ENCODE data around the gene SEL1L3. TPM values are rescaled to one million over a fixed set of nuclear protein-coding genes. Genes with fewer than 3 reads are reported as not detected.

Gene SEL1L3
- total and polyA plus RNA-seq, 9 of the 15 experiments (the other 6 are each of a cell fraction or from before 2014, with no cell fraction given): 10.0 to 44.3 (median 21.6) TPM

GRCh38 chr4:25896776-25897539 lies 34.2 kb upstream of the SEL1L3 start:
- Histone ChIP-seq H3K4me2 (ENCODE audit: insufficient read depth, low read length) (no peak overlapping the region), H3K27me3 (ENCODE audit: control insufficient read depth in 2 of 2, insufficient read depth in 2 of 2, low read length in 2 of 2) (peaks cover 28 to 37% of the 10 kb centered on the region in 2 experiments), H3K4me1 (replicated peaks in 1 of 2; ENCODE audit: control insufficient read depth in 2 of 2, insufficient read depth in 2 of 2, low read length in 2 of 2) (no peaks in the 10 kb centered on the region), H4K20me1 (replicated peaks; ENCODE audit: control insufficient read depth, insufficient read depth, low read length) (0 out of 2 replicates have a peak, but pooled peaks cover 3% of the 10 kb centered on the region), H3K4me3 (no peak overlapping the region), H3K36me3 (ENCODE audit: control insufficient read depth, insufficient read depth, low read length) (no peaks in the 10 kb centered on the region), H3K9ac (ENCODE audit: insufficient read depth in 1 of 2, low read depth in 2 of 2, low read length in 2 of 2) (no peak overlapping the region), H2AFZ (ENCODE audit: low read depth, low read length) (no peak overlapping the region), H3K79me2 (ENCODE audit: control insufficient read depth, insufficient read depth, low read length) (no peaks in the 10 kb centered on the region), H3K27ac (ENCODE audit: extremely low read depth, low read depth, low read length) (no peak overlapping the region), H3K9me1 (ENCODE audit: control insufficient read depth, insufficient read depth, low read length) (no peaks in the 10 kb centered on the region), H3K9me3 (replicated peaks; ENCODE audit: control insufficient read depth, insufficient read depth, low read depth, low read length) (no peaks in the 10 kb centered on the region)
- 2% methylated on average over 5 of the region's 5 CpGs for WGBS (ENCODE audit: insufficient coverage, low coverage, missing lambda C conversion rate)
- CTCF ChIA-PET (ENCODE audit: low intra/inter-chr PET ratio): no interaction called here
- ATAC-seq: no peak
- DNase-seq (ENCODE audit: extremely low read depth in 1 of 4, low spot score in 3 of 4): no peak
- POLR2A ChIA-PET: interaction anchor here (0.7 kb wide), 1 partner anchor 13 kb away, joined by 4 read pairs; no protein-coding TSS in a partner anchor
- intact Hi-C loops (cut with micrococcal nuclease) (no loop called here), in situ Hi-C loops (cut with MboI) (no loop called here)
- no peak for FAIRE-seq
- no TSS peak for BruUV-seq (replicated peaks)
- no peak for TF ChIP-seq KAT7 (CRISPR knock-in tag; IDR thresholded peaks at IDR 0.05; ENCODE audit: borderline replicate concordance)
- TF ChIP-seq U2AF1 (optimal IDR thresholded peaks at IDR 0.05; ENCODE audit: low read depth, low read length): no peak
- no peak for TF ChIP-seq ZSCAN32 (CRISPR knock-in tag; IDR thresholded peaks at IDR 0.05)
- TF ChIP-seq RAD21 (CRISPR knock-in tag; conservative IDR thresholded peaks at IDR 0.05 in 1 of 2, IDR thresholded peaks at IDR 0.05 in 1 of 2): no peak
- no peak for TF ChIP-seq MBD2 (IDR thresholded peaks at IDR 0.05; ENCODE audit: borderline replicate concordance, low read depth)
- no peak for TF ChIP-seq XRCC5 (IDR thresholded peaks at IDR 0.05; ENCODE audit: low read depth, low read length)
- TF ChIP-seq ZNF589 (CRISPR knock-in tag; IDR thresholded peaks at IDR 0.05; ENCODE audit: low read depth): no peak
- no peak for TF ChIP-seq MLLT1 (IDR thresholded peaks at IDR 0.05)
- TF ChIP-seq GTF2F1 (IDR thresholded peaks at IDR 0.05; ENCODE audit: low read depth, low read length): no peak
- TF ChIP-seq MLX (CRISPR knock-in tag; conservative IDR thresholded peaks at IDR 0.05): no peak
- no peak for TF ChIP-seq HDGF (IDR thresholded peaks at IDR 0.05)
- no peak for TF ChIP-seq NFYB (IDR thresholded peaks at IDR 0.05; ENCODE audit: extremely low read depth, insufficient read length)
- TF ChIP-seq, protein P1, sequence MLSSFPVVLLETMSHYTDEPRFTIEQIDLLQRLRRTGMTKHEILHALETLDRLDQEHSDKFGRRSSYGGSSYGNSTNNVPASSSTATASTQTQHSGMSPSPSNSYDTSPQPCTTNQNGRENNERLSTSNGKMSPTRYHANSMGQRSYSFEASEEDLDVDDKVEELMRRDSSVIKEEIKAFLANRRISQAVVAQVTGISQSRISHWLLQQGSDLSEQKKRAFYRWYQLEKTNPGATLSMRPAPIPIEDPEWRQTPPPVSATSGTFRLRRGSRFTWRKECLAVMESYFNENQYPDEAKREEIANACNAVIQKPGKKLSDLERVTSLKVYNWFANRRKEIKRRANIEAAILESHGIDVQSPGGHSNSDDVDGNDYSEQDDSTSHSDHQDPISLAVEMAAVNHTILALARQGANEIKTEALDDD (IDR thresholded peaks at IDR 0.05): no peak
- TF ChIP-seq PCBP1 (IDR thresholded peaks at IDR 0.05; ENCODE audit: low read depth, low read length, poor library complexity, severe bottlenecking): no peak
- no peak for TF ChIP-seq HNRNPLL (IDR thresholded peaks at IDR 0.05; ENCODE audit: low read depth, low read length, poor library complexity, severe bottlenecking)
- no peak for TF ChIP-seq ZNF740 (CRISPR knock-in tag; IDR thresholded peaks at IDR 0.05)
- TF ChIP-seq ZNF740 (tag; IDR thresholded peaks at IDR 0.05): no peak
- no peak for TF ChIP-seq THRAP3 (IDR thresholded peaks at IDR 0.05; ENCODE audit: borderline replicate concordance)
